Measurements from ENCODE around the gene LRRC28. TPM values are rescaled to one million over a fixed set of nuclear protein-coding genes. Genes with fewer than 3 reads are reported as not detected.

Gene LRRC28
- total RNA-seq, 2 experiments from 2014 or later, result 14.0 to 16.1 TPM

DNA sequence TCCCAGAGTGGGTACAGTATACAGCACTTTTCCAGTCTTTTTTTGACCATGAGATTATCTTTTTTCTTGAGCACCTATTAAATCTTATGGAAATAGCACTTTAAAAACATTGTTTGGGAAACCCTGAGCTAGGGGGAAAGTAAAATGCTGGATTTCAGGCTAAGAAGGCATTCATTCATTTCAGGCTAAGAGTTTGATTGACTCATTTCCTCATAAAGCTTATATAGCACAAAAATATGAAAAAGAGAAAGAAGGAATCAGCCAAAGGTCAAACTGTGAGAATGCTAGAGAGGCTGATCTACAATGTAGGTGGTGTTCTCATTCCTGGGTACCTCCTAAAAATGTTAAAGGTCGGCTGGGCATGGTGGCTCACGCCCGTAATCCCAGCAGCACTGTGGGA lies 12.4 kb upstream of the LRRC28 start:
- peaks cover 16% of the 10 kb centered on the region for H3K4me1 Mint-ChIP-seq (ENCODE audit: low read depth)
- peaks cover 14% of the 10 kb centered on the region for H3K27me3 Mint-ChIP-seq
- H3K9me3 Mint-ChIP-seq, result no peaks in the 10 kb centered on the region
- no peak overlapping the region for H3K27ac Mint-ChIP-seq
- ATAC-seq (no peak), DNase-seq (no peak)
- ChIA-PET CTCF (interaction anchor here (1.5 kb wide), 1 partner anchor 162 kb away, joined by 3 read pairs; no protein-coding TSS in a partner anchor), POLR2A (no interaction called here)
- no peaks in the 10 kb centered on the region for H3K36me3 Mint-ChIP-seq (ENCODE audit: low read depth)
- H3K4me3 Mint-ChIP-seq, result no peak overlapping the region
- intact Hi-C loops (cut with micrococcal nuclease), result no loop called here
- TF ChIP-seq, protein P1, sequence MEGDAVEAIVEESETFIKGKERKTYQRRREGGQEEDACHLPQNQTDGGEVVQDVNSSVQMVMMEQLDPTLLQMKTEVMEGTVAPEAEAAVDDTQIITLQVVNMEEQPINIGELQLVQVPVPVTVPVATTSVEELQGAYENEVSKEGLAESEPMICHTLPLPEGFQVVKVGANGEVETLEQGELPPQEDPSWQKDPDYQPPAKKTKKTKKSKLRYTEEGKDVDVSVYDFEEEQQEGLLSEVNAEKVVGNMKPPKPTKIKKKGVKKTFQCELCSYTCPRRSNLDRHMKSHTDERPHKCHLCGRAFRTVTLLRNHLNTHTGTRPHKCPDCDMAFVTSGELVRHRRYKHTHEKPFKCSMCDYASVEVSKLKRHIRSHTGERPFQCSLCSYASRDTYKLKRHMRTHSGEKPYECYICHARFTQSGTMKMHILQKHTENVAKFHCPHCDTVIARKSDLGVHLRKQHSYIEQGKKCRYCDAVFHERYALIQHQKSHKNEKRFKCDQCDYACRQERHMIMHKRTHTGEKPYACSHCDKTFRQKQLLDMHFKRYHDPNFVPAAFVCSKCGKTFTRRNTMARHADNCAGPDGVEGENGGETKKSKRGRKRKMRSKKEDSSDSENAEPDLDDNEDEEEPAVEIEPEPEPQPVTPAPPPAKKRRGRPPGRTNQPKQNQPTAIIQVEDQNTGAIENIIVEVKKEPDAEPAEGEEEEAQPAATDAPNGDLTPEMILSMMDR (IDR thresholded peaks at IDR 0.05), result no peak

DNA sequence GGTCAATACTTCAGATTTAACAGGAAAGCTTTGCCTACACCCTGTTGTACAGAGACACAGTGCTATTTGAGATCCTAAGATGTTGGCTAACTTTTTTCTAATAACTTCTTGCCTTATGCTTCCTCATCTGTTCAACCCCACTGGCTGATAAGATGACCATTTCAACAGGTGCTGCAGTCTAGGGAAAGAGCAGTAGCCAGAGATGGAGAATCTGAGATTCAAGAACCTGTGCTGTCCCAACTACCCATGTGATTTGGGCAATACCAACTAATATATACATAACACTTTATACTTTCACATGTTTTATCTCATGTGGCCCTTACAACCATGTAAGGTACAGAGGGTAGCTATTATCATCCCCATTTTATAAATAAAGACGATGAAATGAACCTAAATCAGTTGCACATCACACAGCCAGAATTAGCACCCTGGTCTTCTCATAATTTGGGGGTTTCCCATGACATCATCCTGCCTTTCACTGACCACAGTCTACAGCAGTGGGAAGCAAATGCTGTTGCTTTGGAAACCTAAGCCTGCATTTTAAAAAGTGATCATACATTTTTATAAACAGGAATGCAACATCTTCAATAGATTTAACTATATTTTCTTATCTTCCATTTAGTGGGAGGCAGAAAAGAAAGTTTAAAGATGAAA lies 11.6 kb upstream of the LRRC28 start:
- Mint-ChIP-seq H3K4me1 (ENCODE audit: low read depth) (peaks cover 16% of the 10 kb centered on the region), H3K9me3 (no peaks in the 10 kb centered on the region), H3K4me3 (no peak overlapping the region), H3K27ac (no peak overlapping the region), H3K27me3 (peaks cover 14% of the 10 kb centered on the region), H3K36me3 (ENCODE audit: low read depth) (no peaks in the 10 kb centered on the region)
- POLR2A ChIA-PET, result no interaction called here
- peak; percentile 48 for DNase-seq
- CTCF ChIA-PET, result no interaction called here
- intact Hi-C loops (cut with micrococcal nuclease), result no loop called here
- peak; percentile 87 for ATAC-seq
- TF ChIP-seq, protein P1 (IDR thresholded peaks at IDR 0.05), result no peak

DNA sequence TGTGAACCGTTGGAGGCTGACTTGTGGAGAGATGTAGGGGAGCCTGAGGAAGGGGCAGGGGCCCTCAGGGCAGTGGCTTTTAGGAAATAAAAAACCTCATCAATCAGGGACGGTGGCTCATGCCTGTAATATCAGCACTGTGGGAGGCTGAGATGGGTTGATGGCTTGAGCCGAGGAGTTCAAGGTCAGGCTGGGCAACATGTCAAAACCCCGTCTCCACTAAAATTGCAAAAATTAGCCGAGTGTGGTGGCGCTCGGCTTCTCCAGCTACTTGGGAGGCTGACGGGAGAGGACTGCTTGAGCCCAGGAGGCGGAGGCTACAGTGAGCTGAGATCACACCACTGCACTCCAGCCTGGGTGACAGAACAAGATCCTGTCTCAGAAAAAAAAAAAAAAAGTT lies 9.5 kb upstream of the LRRC28 start:
- no peak overlapping the region for H3K4me3 Mint-ChIP-seq
- no peaks in the 10 kb centered on the region for H3K9me3 Mint-ChIP-seq
- DNase-seq (no peak), ATAC-seq (no peak)
- no peak overlapping the region for H3K27ac Mint-ChIP-seq
- intact Hi-C loops (cut with micrococcal nuclease), result no loop called here
- CTCF ChIA-PET, result no interaction called here
- TF ChIP-seq, protein P1 (IDR thresholded peaks at IDR 0.05), result no peak
- peaks cover 16% of the 10 kb centered on the region for H3K4me1 Mint-ChIP-seq (ENCODE audit: low read depth)
- POLR2A ChIA-PET, result no interaction called here
- no peaks in the 10 kb centered on the region for H3K36me3 Mint-ChIP-seq (ENCODE audit: low read depth)
- H3K27me3 Mint-ChIP-seq, result peaks cover 8% of the 10 kb centered on the region

DNA sequence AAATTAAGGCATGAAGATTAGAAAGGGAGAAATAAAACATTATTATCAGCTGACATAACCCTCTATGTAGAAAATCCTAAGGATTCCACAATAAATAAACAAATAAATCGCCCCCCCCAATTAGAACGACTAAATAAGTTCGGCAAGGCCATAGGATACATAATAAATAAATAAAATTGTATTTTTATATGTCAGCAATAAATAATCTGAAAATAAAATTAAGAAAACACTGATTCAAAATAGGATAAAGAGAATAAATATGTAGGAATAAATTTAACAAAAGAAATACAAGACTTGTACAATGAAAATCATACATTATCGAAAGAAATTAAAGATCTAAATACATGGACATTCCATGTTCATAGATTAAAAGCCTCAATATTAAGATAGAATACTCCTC lies 7.0 kb upstream of the LRRC28 start:
- no peaks in the 10 kb centered on the region for H3K9me3 Mint-ChIP-seq
- intact Hi-C loops (cut with micrococcal nuclease), result no loop called here
- TF ChIP-seq, protein P1 (IDR thresholded peaks at IDR 0.05), result no peak
- ATAC-seq, result no peak
- ChIA-PET POLR2A (no interaction called here), CTCF (no interaction called here)
- no peak overlapping the region for H3K4me3 Mint-ChIP-seq
- peaks cover 8% of the 10 kb centered on the region for H3K27me3 Mint-ChIP-seq
- H3K27ac Mint-ChIP-seq, result no peak overlapping the region
- H3K4me1 Mint-ChIP-seq (ENCODE audit: low read depth), result peaks cover 13% of the 10 kb centered on the region
- no peak for DNase-seq
- no peaks in the 10 kb centered on the region for H3K36me3 Mint-ChIP-seq (ENCODE audit: low read depth)

DNA sequence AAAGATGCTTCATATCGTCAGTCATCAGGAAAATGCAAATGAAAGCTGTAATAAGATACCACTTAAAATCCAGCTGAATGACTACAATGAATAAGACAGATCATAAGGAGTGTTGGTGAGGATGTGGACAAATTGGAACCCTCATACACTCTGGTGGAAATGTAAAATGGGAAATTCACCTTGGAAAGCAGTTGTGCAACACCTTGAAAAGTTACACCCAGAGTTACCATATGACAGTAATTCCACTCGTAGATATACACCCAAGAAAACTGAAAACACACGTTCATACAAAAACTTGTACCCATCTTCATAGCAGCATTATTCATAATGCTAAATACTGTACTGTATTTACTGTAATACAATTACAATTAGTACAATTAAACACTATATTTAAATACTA lies 4.2 kb upstream of the LRRC28 start:
- Mint-ChIP-seq H3K27me3 (peaks cover 4% of the 10 kb centered on the region), H3K4me3 (no peak overlapping the region), H3K27ac (no peak overlapping the region), H3K4me1 (ENCODE audit: low read depth) (peaks cover 8% of the 10 kb centered on the region), H3K36me3 (ENCODE audit: low read depth) (peaks cover 7% of the 10 kb centered on the region), H3K9me3 (peaks cover 3% of the 10 kb centered on the region)
- CTCF ChIA-PET, result no interaction called here
- ATAC-seq, result no peak
- DNase-seq, result no peak
- POLR2A ChIA-PET, result interaction anchor here (1.2 kb wide), 1 partner anchor 10 kb away, joined by 4 read pairs; no protein-coding TSS in a partner anchor
- intact Hi-C loops (cut with micrococcal nuclease), result no loop called here
- TF ChIP-seq, protein P1 (IDR thresholded peaks at IDR 0.05), result no peak

Data from activated CD8-positive, alpha-beta T cell treated with anti-CD3 and anti-CD28 coated beads for 36 hours (primary cell).